CD8-positive, alpha-beta memory T cell (primary cell): Measurements from ENCODE around the gene TRIM63. TPM values are rescaled to one million over a fixed set of nuclear protein-coding genes. Genes with fewer than 3 reads are reported as not detected.
A peak's percentile ranks its signal among the peaks of the same experiment; 100 is the strongest.

ENCODE experiments used
- CTCF ChIA-PET: fragments of 350-600 bp; sonication (Branson Sonifier 250); formaldehyde crosslinking; loops from one replicate; lab custom pipeline; 2021; ENCODE audit warnings: antibody characterized with exemption; lab: Charles Lee
- POLR2A ChIA-PET: fragments of 350-600 bp; sonication (Branson Sonifier 250); formaldehyde crosslinking; loops from one replicate; lab custom pipeline; 2021; ENCODE audit warnings: antibody characterized with exemption; lab: Charles Lee
- DNase-seq, 5 donors: peaks; one replicate each; pipeline versions ENCODE4 v3.0.0 to v3.0.0-alpha.2; 2020 to 2022; ENCODE audit warnings: mixed read lengths in 1 of 5
- H3K27ac ChIP-seq: one replicate; pipeline ENCODE4 v1.7.0; 2013; ENCODE audit warnings: low read depth, mild to moderate bottlenecking, low read length, moderate library complexity
- H3K27me3 ChIP-seq: 2 replicates; pipeline ENCODE4 v1.7.0; 2013; ENCODE audit warnings: low read length, mild to moderate bottlenecking; ENCODE audit not compliant: insufficient read depth, poor library complexity, severe bottlenecking
- H3K36me3 ChIP-seq: 2 replicates; pipeline ENCODE4 v1.7.0; 2013; ENCODE audit warnings: mild to moderate bottlenecking, low read length, moderate library complexity; ENCODE audit not compliant: insufficient read depth
- H3K4me1 ChIP-seq: 2 replicates; pipeline ENCODE4 v1.7.0; 2013; ENCODE audit warnings: mild to moderate bottlenecking, low read length, moderate library complexity; ENCODE audit not compliant: insufficient read depth
- H3K4me3 ChIP-seq: 2 replicates; pipeline ENCODE4 v1.7.0; 2013; ENCODE audit warnings: mild to moderate bottlenecking, low read length
- H3K9me3 ChIP-seq: 2 replicates; pipeline ENCODE4 v1.7.0; 2013; ENCODE audit warnings: mild to moderate bottlenecking, low read length
- H3K27ac Mint-ChIP-seq, 8 donors: one replicate each; pipeline ENCODE4 v1.8.0; 2020 to 2021; ENCODE audit warnings: mixed read lengths in 8 of 8, mild to moderate bottlenecking in 6 of 8, inconsistent platforms in 3 of 8, moderate library complexity in 3 of 8
- H3K27me3 Mint-ChIP-seq, 2 donors: one replicate each; pipeline ENCODE4 v1.8.0; 2020 to 2021; ENCODE audit warnings: mixed read lengths in 2 of 2, mild to moderate bottlenecking in 1 of 2, moderate library complexity in 1 of 2
- H3K36me3 Mint-ChIP-seq, 3 donors: one replicate each; pipeline ENCODE4 v1.8.0; 2020 to 2021; ENCODE audit warnings: mixed read lengths in 3 of 3, inconsistent platforms in 1 of 3, mild to moderate bottlenecking in 1 of 3
- H3K4me1 Mint-ChIP-seq, 3 donors: one replicate each; pipeline ENCODE4 v1.8.0; 2020 to 2021; ENCODE audit warnings: mixed read lengths in 3 of 3, inconsistent platforms in 1 of 3, mild to moderate bottlenecking in 1 of 3
- H3K4me3 Mint-ChIP-seq, 7 donors: one replicate each; pipeline ENCODE4 v1.8.0; 2020 to 2021; ENCODE audit warnings: mixed read lengths in 7 of 7, mild to moderate bottlenecking in 6 of 7, moderate library complexity in 4 of 7, inconsistent platforms in 2 of 7
- H3K9me3 Mint-ChIP-seq, 5 donors: one replicate each; pipeline ENCODE4 v1.8.0; 2020 to 2022; ENCODE audit warnings: mixed read lengths in 5 of 5, mild to moderate bottlenecking in 3 of 5, moderate library complexity in 2 of 5, inconsistent platforms in 1 of 5
- polyA plus RNA-seq: library from polyadenylated mRNA; unstranded; fragments of 300-500 nt; fragmentation: Illumina TruSeq; gene quantifications from one replicate; pipeline ENCODE4 v1.2.3, GENCODE V29; 2021
- total RNA-seq, 2 experiments: library from RNA; stranded (reverse); gene quantifications; one replicate each; pipeline ENCODE4 v1.2.3, GENCODE V29; 2021

Gene TRIM63
- total and polyA plus RNA-seq, 3 experiments from 2014 or later: not detected

DNA sequence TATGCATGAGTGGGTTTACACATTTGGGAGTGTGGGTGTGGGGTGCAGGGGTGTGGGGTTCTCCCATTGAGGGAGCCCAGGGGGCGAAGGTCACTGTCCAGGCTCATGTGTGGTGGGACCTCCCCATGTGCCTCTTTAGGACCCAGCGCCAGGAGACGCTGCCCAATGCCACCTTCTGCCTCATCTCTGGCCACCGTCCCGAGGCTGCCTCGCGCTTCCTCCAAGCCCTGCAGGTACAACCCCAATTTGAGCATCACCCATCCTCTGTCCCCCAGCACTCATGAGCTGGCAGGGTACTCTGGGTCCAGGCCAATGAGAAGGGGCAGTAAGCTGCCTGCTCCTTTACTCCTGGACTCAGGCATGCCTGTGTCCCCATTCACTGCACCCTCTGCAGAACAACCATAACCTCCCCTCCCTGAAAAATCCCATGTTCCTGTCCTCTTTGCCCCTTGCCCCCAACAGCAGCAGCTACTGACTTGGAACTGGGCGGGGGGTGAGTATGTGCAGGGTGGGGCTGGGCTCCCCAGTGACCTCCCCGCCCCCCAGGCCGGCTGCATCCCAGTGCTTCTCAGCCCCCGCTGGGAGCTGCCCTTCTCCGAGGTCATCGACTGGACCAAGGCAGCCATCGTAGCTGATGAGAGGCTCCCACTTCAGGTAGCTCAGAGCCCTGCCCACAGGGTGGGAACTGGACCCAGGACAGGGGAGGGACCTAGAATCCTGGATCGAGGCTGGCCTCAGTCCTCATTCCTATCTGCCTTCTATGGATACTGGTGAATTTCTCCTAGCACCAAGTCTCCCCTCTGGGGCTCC is 38.2 kb downstream of the TRIM63 start:
- no peaks in the 10 kb centered on the region for H3K4me1 ChIP-seq
- H3K4me3 Mint-ChIP-seq: no peak overlapping the region
- CTCF ChIA-PET: no interaction called here

DNA sequence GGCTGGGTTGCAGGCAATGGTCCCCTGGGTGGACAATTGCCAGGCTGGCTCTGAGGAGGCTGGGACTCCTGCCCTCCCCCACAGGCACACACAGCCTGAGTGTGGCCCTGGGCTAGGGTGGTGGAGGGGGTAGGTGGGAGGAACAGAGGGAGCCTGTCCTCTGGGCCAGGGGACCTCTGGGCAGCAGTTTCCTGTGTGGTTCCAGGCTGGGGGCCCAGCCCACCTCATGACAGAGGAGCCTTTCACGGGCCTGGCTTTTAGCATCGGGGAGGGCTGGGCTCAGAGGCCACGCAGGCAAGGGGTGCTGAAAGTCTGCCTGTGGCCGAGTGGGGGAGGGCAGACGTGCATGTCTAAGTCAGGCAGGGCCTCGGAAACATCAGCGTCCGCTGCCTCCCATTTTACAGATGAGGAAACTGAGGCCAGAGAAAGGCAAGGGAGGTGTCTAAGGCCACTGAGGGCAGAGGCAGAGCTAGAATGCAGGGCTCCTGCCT is 38.9 kb downstream of the TRIM63 start:
- no peak overlapping the region for H3K27ac ChIP-seq
- no peaks in the 10 kb centered on the region for H3K4me1 Mint-ChIP-seq
- POLR2A ChIA-PET: no interaction called here
- DNase-seq: no peak
- H3K9me3 Mint-ChIP-seq: no peaks in the 10 kb centered on the region
- H3K27me3 Mint-ChIP-seq: peaks cover 7 to 14% of the 10 kb centered on the region in 2 donors
- H3K27ac Mint-ChIP-seq: no peak overlapping the region
- no peaks in the 10 kb centered on the region for H3K36me3 Mint-ChIP-seq
- CTCF ChIA-PET: no interaction called here
- no peak overlapping the region for H3K4me3 ChIP-seq
- H3K9me3 ChIP-seq: no peaks in the 10 kb centered on the region
- no peaks in the 10 kb centered on the region for H3K27me3 ChIP-seq
- H3K4me1 ChIP-seq: no peaks in the 10 kb centered on the region
- no peak overlapping the region for H3K4me3 Mint-ChIP-seq
- H3K36me3 ChIP-seq: no peaks in the 10 kb centered on the region

More for the DNA sequence above, 38.2 kb downstream of the TRIM63 start:
- Histone ChIP-seq H3K4me3 (no peak overlapping the region), H3K36me3 (no peaks in the 10 kb centered on the region), H3K27me3 (no peaks in the 10 kb centered on the region), H3K27ac (no peak overlapping the region), H3K9me3 (no peaks in the 10 kb centered on the region)
- peak overlapping the region in 1 of 8 donors; percentile 62 for H3K27ac Mint-ChIP-seq
- H3K9me3 Mint-ChIP-seq: no peaks in the 10 kb centered on the region
- peaks cover 0 to under 1% (median under 1%) of the 10 kb centered on the region in 3 donors for H3K4me1 Mint-ChIP-seq
- H3K36me3 Mint-ChIP-seq: no peaks in the 10 kb centered on the region
- no peak for DNase-seq
- POLR2A ChIA-PET: no interaction called here
- peaks cover 7 to 14% of the 10 kb centered on the region in 2 donors for H3K27me3 Mint-ChIP-seq

DNA sequence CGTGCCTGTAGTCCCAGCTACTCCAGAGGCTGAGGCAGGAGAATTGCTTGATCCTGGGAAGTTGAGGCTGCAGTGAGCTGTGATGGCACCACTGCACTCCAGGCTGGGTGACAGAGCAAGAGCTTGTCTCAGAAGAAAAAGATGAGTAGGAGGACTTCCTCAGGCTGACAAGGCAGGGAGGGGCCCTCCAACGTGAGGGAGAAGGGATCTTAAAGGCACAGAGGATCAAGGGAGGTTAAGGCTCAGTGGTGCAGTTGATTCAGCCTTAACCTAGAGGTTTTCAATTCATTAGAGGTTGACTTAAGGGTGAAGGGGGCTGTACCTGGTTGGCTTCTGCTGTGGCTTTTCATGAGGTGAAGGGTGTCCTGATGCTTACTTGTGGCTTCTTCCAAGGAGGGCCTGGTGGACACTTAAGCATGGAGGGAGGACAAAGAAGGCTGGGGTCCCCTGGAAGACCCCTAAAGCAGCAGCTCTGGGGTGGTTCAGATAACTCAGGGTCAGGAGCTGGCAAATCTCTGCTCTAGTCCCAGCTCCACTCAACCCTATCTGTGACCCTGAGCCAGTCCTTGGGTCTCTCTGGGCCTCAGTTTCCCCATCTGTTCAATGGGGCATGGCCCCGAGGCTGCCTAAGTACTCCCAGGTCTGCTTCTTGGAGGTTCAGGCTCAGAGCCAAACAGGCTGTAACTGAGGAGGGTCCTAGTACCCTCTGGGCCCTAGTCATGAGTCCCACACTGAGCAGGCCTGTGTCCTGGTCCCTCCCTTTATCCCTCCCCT is 39.5 kb downstream of the TRIM63 start:
- no peaks in the 10 kb centered on the region for H3K36me3 ChIP-seq
- Mint-ChIP-seq H3K36me3 (no peaks in the 10 kb centered on the region), H3K27ac (peak overlapping the region in 2 of 8 donors; percentile 19 to 51), H3K9me3 (no peaks in the 10 kb centered on the region), H3K4me1 (no peaks in the 10 kb centered on the region), H3K27me3 (peaks cover 7 to 14% of the 10 kb centered on the region in 2 donors), H3K4me3 (peak overlapping the region in 1 of 7 donors; percentile 45)
- no peaks in the 10 kb centered on the region for H3K27me3 ChIP-seq
- CTCF ChIA-PET: interaction anchor here (1.4 kb wide), 1 partner anchor 9 kb away, joined by 6 read pairs; no protein-coding TSS in a partner anchor
- H3K4me3 ChIP-seq: no peak overlapping the region
- no peak for DNase-seq
- POLR2A ChIA-PET: no interaction called here
- H3K4me1 ChIP-seq: no peaks in the 10 kb centered on the region
- H3K9me3 ChIP-seq: no peaks in the 10 kb centered on the region
- no peak overlapping the region for H3K27ac ChIP-seq

DNA sequence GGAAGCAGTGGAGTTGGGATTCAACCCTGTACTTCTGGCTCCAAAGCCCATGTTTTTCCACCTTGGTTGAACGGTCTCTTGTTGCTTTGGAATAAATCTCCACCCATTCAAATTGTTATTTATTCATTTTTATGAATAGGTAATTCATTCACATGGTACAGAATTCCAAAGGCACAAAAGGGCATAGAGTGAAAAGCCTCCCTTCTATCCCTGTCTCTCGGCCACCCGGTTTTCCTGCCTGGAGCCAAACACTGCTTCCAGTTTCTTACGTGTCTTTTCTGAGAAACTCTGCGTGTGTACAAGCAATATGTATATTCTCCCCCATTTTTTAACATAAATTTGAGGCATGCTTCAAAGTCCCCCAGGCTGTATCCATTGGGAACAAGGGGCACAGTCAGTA is 41.9 kb downstream of the TRIM63 start:
- Histone ChIP-seq H3K36me3 (no peaks in the 10 kb centered on the region), H3K27ac (no peak overlapping the region), H3K4me3 (no peak overlapping the region), H3K27me3 (no peaks in the 10 kb centered on the region), H3K9me3 (no peaks in the 10 kb centered on the region), H3K4me1 (no peaks in the 10 kb centered on the region)
- Mint-ChIP-seq H3K9me3 (no peaks in the 10 kb centered on the region), H3K27ac (no peak overlapping the region), H3K36me3 (no peaks in the 10 kb centered on the region), H3K4me3 (no peak overlapping the region), H3K27me3 (peaks cover 3 to 13% of the 10 kb centered on the region in 2 donors), H3K4me1 (no peaks in the 10 kb centered on the region)
- CTCF ChIA-PET: no interaction called here
- POLR2A ChIA-PET: no interaction called here
- no peak for DNase-seq

DNA sequence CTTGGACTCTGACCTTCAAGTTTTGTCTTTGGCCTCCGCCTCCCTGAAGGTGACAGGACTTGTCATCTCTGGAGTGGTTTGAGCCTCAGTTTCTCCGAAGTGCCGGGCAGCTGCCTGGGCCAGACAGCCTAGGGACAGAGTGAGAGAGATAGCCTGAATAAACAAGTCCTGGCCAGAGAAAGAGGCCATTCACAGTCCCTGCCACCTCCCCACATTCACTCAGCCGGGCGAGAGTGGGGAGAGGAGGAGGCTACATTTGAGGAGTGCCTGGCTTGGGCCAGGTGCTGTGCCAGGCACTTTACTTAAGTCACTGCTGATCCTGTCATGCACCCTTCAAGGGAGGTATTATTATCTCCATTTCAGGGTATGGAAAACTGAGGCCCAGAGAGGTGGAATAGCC is 42.4 kb downstream of the TRIM63 start:
- ChIA-PET CTCF (interaction anchor here (0.6 to 1.0 kb wide), 2 partner anchors 10 to 121 kb away, joined by 3 to 4 read pairs; no protein-coding TSS in a partner anchor), POLR2A (no interaction called here)
- H3K27ac Mint-ChIP-seq: no peak overlapping the region
- peaks cover 3 to 12% of the 10 kb centered on the region in 2 donors for H3K27me3 Mint-ChIP-seq
- H3K9me3 Mint-ChIP-seq: no peaks in the 10 kb centered on the region
- Histone ChIP-seq H3K36me3 (no peaks in the 10 kb centered on the region), H3K9me3 (no peaks in the 10 kb centered on the region), H3K27ac (no peak overlapping the region), H3K4me1 (no peaks in the 10 kb centered on the region), H3K27me3 (no peaks in the 10 kb centered on the region), H3K4me3 (no peak overlapping the region)
- H3K4me1 Mint-ChIP-seq: peaks cover 0 to under 1% (median 0%) of the 10 kb centered on the region in 3 donors
- no peak for DNase-seq
- H3K4me3 Mint-ChIP-seq: no peak overlapping the region
- H3K36me3 Mint-ChIP-seq: no peaks in the 10 kb centered on the region

DNA sequence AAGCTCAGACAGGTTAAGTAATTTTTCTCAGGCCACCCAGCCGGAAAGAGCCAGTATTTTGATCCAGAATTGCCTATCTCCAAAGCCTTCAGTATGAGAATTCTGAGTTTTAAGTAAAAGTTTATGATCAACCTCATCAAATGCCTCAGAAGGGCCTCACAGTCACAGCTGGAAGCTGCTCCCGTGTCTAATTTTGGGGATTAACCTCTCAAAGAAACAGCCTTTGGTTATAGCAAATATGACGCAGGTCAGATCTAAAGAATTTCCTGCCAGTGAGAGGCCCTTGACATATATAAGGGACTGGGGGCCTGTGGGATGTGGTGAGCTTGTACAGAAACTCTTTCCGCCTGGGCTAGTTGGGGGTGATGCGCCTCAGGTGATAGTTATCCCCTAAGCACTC is 43.6 kb downstream of the TRIM63 start:
- CTCF ChIA-PET: interaction anchor here (1.0 to 1.4 kb wide), 3 partner anchors 9 to 13 kb away, joined by 3 to 6 read pairs (median 3); no protein-coding TSS in a partner anchor
- Histone ChIP-seq H3K27me3 (no peaks in the 10 kb centered on the region), H3K36me3 (no peaks in the 10 kb centered on the region), H3K27ac (no peak overlapping the region), H3K4me1 (no peaks in the 10 kb centered on the region), H3K4me3 (no peak overlapping the region), H3K9me3 (no peaks in the 10 kb centered on the region)
- Mint-ChIP-seq H3K27me3 (peaks cover 0 to 8% of the 10 kb centered on the region in 2 donors), H3K4me1 (peaks cover 0 to 6% (median 5%) of the 10 kb centered on the region in 3 donors), H3K4me3 (no peak overlapping the region), H3K36me3 (no peaks in the 10 kb centered on the region), H3K9me3 (no peaks in the 10 kb centered on the region), H3K27ac (peak overlapping the region in 1 of 8 donors; percentile 14)
- DNase-seq: no peak
- POLR2A ChIA-PET: no interaction called here

DNA sequence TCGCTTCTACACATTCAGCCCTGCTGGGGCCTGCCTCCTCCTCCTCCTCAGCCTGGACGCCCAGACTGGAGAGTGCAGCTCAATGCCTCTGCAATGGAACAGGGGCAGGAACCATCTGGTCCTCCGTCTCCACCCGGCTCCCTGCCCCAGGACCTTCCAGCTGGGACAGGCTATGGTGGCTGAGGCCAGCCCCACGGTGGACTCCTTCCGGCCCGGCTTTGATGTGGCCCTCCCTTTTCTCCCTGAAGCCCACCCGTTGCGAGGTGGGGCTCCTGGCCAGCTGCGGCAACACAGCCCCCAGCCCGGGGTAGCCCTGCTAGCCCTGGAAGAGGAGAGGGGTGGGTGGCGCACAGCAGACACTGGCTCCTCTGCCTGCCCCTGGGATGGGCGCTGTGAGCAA is 44.4 kb downstream of the TRIM63 start:
- Histone ChIP-seq H3K4me3 (no peak overlapping the region), H3K36me3 (no peaks in the 10 kb centered on the region), H3K4me1 (no peaks in the 10 kb centered on the region), H3K27ac (no peak overlapping the region), H3K9me3 (no peaks in the 10 kb centered on the region), H3K27me3 (no peaks in the 10 kb centered on the region)
- ChIA-PET POLR2A (no interaction called here), CTCF (interaction anchor here (1.0 to 2.1 kb wide), 4 partner anchors 9 to 25 kb away, joined by 3 to 6 read pairs (median 4); partner anchors contain the start of gene PAFAH2)
- Mint-ChIP-seq H3K4me1 (peaks cover 0 to 6% (median 5%) of the 10 kb centered on the region in 3 donors), H3K4me3 (no peak overlapping the region), H3K27me3 (peaks cover 0 to 8% of the 10 kb centered on the region in 2 donors), H3K27ac (no peak overlapping the region), H3K36me3 (no peaks in the 10 kb centered on the region), H3K9me3 (no peaks in the 10 kb centered on the region)
- no peak for DNase-seq
